Measurements from ENCODE around the gene FRYL.
A peak's percentile ranks its signal among the peaks of the same experiment; 100 is the strongest.

Gene FRYL

GRCh38 chr4:48602222-48602621, 177.9 kb downstream of the FRYL start:
- no peak for FAIRE-seq

DNA sequence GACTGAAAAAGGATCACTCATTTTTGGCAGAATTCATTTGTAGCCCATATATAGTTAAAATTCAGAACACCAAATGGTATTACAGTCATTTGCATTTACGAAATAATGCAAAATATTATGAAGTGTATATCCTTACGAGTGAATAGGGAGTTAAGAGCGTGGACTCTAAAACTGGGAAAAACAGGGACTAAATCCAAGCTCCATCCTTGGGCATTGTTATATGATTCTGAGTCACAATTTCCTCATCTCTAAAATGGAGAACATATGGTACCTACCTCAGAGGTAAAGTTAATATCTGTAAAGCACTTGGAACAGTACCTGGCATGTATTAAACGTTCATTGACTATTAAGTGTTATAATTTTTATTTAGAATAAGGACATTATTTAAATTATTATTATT, 183.7 kb downstream of the FRYL start:
- no peak for FAIRE-seq

DNA sequence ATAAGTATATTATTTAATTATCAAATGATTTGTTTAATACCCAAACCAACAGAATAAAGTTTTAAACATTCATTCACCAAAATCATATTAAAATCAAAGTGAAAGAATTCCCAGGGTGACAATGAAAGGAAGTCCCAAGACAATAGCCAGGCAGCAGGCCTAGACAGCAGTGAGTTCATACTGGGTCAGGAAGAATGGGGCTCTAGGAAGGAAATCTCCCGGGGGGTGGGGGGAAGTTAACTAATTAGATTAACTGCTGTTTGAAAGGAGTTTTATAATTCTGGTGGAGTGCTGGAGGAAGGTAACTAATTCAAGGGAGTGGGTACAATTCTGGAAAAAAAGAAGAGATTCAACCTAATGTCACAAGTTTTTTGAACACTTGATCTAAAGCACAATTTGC, 185.9 kb downstream of the FRYL start:
- no peak for FAIRE-seq

- no peak for FAIRE-seq
Measured at GRCh38 chr4:48591372-48591771, 188.7 kb downstream of the FRYL start.

DNA sequence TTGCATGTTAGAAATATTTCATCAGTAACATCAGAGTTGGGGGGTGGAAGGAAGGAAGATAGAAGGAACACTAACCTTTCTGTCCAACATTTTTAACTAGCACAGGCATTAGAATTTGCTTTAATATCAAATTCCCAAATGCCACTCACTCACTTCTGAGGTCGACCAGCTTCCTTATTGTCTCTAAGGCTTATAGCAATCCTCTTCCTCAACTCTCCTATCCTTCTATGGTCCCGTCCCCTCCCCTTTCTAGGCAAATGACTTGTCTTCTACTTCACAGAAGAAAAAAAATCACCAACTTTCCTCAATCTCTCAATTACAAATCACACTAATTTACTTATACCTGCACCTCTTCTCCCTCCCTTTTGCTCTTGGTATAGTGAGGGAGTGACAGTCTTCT, 189.2 kb downstream of the FRYL start:
- FAIRE-seq = no peak

GRCh38 chr4:48589098-48589445, 191.0 kb downstream of the FRYL start:
- FAIRE-seq = no peak

GRCh38 chr4:48588230-48589097, 191.6 kb downstream of the FRYL start:
- no peak for FAIRE-seq

DNA sequence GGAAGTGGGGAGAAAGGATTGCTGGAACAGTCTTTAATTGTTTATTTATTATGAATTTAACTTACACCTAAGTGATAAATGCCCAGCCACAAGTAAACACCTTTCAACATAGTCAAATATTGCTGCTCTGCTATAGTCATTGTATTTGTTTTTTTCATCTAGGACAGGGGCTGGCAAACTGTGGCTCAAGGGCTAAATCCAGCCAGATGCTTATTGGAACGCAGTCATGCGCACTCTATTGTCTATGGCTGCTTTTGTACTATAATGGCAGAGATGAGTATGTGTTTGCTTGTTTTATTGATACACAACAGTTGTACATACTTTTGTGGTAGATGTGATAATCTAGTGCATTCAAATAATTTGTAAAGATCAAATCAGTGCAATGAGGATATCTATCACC, 194.7 kb downstream of the FRYL start:
- no peak for FAIRE-seq

- FAIRE-seq = peak; percentile 97
Measured at GRCh38 chr4:48578132-48578968, 201.7 kb downstream of the FRYL start.

DNA sequence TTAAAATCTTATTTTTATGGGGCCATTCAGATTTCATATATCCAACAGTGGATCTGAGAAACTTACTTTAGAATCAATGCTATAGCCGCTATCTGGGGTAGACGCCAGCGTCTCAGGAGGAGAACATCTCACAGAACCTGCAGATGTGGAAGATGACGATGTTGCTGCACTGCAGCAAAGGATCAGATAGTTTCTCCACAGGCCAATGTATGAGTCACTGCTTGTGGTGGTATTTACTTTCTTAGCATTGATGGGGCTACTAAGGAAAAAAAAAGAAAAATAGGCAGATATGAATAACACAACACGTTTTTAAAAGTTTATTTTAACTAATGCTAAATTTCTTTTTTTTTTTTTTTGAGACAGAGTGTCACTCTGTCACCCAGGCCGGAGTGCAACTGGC, 204.1 kb downstream of the FRYL start:
- FAIRE-seq = no peak

DNA sequence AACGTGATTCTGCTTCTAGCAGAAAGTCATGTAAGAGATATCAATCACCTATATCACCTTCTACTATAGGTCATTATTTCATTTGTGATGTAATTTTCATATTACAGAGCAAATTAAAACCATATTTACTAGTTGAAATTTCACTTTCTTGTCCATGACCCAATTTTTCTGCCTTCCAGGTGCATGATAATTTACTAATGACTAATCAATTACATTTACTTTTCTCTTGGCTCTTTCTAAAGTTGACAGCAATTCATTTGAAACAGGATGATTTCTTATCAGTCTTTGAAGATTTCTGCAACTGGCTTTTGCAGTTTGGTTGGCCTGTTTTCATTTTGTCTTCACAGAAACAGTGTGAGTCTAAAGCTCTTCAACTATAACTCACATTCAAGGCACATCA, 208.6 kb downstream of the FRYL start:
- no peak for FAIRE-seq

DNA sequence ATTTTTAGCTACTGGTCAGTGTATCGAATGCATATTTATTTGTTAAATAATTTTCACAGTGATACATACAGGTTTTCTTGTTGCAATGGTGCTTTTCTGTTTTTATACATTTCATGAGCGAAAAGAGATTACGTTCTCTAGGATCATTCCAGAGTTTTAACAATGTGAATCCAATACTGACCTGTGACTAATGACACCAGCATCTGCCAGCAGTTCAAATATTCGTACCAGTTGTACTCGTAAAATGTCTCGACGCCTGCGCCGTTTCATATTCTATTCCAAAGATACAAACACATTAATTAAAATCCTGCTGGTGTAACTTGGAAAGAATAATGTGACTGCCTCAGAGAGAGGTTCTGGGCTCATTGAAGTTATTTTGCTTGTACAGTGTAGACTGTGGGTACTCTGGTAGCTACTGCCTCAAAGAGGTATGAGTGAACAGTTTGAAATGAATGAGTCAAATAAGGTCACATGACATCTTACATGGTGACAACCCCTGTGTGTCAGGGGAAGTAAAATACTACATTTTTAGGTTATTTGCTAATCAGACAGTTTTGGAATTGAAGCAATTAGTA, 209.3 kb downstream of the FRYL start:
- FAIRE-seq = no peak

DNA sequence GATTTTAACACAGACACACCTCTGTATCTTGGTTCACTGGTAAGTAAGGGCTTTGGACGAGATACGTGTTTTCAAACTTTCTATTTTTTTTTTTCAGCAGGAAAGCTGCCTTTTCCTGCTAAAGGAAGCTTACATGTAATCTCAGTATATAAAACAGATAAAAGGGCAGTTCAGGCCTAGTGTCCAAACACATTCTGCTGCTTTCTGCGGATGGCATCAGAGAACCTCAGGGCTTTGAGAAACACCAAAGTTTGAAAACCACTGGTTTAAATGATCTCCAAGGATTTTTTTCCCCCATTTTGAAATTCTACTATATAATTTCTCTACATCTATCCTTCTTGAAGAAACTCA, 214.1 kb downstream of the FRYL start:
- FAIRE-seq = no peak

DNA sequence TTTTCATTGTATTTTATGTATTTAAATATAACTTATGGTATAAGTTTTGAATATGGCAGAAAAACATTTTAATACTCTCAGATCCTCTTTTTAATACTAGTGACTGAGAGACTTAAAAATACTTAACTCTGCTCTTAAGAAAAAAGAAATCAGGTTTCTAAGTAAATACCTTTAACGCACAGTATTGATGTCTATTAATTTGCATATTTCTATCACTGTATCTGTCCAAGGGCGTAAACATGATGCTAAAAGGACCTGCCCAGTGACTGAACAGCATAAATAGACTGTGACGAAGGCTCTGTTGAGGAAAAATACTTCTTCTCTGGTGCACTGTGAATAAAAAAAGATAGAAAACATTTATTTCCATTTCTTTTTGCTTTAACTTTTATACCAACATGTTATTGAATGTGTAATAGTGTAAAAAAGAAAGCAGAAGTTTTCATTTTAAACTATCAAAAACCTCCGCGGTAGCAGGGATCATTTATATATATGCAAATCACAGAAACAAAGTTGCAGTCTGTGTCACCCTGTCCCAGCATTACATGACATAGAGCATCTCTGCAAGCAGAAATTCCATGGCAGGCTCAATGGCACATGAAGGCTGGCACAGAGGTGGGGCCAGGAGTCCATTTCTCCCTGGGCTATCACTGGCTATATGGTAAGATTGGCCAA, 214.6 kb downstream of the FRYL start:
- FAIRE-seq = no peak

DNA sequence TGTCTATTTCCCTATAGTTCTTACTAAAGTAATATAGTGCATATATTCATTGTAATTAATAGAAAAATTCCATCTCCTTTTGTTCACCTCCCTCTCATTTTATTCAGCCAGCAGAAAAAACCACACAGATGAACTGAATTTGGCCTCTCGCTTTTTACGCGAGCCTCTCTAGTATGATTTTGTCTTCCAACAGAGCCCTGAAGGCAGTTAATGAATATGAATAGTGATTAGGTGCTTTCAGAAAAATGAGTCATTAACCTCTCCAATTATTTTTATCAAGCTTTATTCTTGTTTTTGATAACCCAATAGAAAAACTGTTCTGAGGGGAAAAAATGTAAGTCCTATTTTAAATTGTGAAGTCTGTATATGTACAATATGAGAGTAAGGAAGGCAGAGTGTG, 215.9 kb downstream of the FRYL start:
- FAIRE-seq = no peak

GRCh38 chr4:48558819-48559218, 221.3 kb downstream of the FRYL start:
- FAIRE-seq = no peak

DNA sequence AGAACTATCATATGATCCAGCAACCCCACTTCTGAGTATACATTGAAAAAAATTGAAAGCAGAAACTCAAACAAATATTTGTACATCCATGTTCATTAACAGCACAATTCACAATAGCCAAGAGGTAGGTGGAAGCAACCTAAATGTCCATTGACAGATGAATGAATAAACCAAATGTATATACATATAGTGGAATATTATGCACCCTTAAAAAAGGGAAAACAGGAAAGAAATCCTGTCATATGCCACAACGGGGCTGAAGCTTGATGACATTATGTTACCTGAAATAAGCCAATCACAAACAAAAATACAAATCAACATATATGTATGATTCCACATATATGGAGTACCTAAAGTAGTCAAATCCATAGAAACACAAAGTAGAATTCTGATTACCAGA, 222.1 kb downstream of the FRYL start:
- FAIRE-seq = no peak

- FAIRE-seq = no peak
Measured at GRCh38 chr4:48557478-48557877, 222.6 kb downstream of the FRYL start.

DNA sequence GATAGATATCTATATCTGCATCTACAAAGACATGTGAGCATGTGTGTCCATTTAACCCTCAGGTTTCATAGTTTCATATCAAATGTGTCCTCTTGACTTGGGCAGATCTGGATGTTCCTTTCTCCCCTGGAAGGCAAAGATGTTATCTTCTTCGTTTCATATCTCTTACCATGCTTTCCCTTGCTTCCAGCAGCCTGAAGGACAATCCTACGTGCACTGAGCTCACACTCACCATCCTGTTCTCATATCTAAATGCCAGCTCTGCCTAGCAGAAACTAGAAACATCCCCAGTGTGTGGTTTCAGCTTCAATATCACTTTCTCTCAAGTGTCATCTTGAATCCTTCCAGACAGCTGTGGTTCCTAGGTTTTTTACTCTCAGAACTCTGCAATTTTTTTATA, 223.8 kb downstream of the FRYL start:
- FAIRE-seq = no peak

GRCh38 chr4:48554606-48555005, 225.5 kb downstream of the FRYL start:
- no peak for FAIRE-seq

GRCh38 chr4:48553720-48554119, 226.4 kb downstream of the FRYL start:
- no peak for FAIRE-seq

DNA sequence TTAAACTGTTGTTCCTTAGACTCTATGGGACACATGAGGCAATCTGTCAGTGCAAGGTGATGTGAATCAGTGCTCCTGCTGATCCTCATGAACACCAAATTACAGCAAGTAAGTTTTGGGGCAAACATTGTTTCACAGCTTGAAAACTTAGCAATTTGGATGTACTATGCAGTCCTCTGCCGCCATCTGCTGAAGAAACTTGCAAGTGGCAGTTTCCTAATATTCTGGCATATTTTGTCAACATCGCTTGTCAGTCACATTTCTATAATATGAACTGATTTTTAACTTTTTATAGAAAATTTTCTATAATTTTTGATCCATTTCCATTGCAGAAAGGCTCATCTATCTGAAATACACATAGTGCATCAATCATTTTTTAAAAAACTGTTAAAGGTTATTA, 233.7 kb downstream of the FRYL start:
- FAIRE-seq = peak; percentile 92

DNA sequence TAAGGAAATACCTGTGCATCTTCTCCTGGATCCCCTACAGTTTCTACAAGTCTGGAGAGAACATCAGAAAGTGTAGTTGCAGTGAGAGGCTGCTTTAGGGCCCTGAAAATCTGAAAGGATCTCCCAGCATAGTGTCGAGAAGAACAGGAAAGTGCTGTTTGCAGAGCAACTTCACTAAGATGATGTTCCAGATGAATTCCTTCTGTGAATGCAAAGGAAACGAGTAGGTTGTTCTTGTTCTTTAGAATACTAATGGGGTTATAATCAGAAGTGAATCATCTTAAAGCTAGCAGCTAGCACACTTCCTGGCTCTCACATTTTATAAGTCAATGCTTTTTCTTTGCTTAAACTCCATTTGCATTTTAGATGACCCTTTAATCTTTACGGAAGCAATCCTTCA, 236.3 kb downstream of the FRYL start:
- no peak for FAIRE-seq

- no peak for FAIRE-seq
Measured at GRCh38 chr4:48542888-48543287, 237.2 kb downstream of the FRYL start.

All from A204.1 (cell line).